OCI-LY7 (cell line): ENCODE measurements around the gene NKAPD1.

ENCODE experiments used
- CTCF ChIP-seq: fragments of 200-600 bp; sonication (generic); conservative IDR thresholded peaks from 2 replicates; pipeline ENCODE4 v1.5.1; 2014; ENCODE audit warnings: mild to moderate bottlenecking, antibody characterized with exemption, low read length, moderate library complexity, mixed read lengths
- EZH2phosphoT487 ChIP-seq: fragments of 200-600 bp; sonication (generic); IDR thresholded peaks from 2 replicates; pipeline ENCODE4 v1.6.1; 2018; ENCODE audit warnings: low read depth, borderline replicate concordance, mild to moderate bottlenecking, mixed run types, antibody characterized with exemption, low read length, moderate library complexity, mixed read lengths

GRCh38 chr11:112114460-112114859, 40.4 kb downstream of the NKAPD1 start:
- TF ChIP-seq CTCF (no peak), EZH2phosphoT487 (no peak)
